ENCODE data around the gene A2M.

A2M gene

DNA sequence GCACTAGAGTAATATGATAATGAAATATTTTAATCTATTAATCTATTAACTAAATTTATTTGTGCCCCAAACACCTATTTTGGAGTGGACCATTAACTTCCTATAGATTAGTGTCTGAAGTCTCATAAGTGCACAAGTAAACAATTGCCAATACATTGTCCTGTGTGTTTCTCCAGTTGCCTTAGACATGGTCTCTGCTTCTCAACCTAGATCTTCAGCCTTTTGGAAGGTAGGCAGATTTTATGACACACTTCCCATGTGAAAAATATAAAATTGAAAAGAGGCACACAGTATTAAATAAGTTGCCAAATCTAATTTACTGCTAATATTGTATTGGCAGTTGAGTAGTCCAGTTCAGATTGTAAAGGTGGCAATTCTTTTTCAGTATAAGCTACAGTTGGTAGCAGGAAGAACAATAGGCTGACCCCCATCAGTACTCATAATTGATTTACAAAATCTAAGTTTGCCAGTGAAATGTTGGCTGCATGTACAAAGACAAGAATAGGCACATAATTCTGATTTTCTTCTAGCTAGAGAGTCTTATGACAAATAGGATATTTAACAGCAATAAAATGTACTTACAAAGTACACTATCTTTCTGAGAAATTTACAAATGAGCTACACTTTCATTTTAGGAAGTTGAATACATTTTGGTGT is 10.8 kb downstream of the A2M start:
- no peak for DNase-seq
- intact Hi-C loops (cut with DNase I) = no loop called here

DNA sequence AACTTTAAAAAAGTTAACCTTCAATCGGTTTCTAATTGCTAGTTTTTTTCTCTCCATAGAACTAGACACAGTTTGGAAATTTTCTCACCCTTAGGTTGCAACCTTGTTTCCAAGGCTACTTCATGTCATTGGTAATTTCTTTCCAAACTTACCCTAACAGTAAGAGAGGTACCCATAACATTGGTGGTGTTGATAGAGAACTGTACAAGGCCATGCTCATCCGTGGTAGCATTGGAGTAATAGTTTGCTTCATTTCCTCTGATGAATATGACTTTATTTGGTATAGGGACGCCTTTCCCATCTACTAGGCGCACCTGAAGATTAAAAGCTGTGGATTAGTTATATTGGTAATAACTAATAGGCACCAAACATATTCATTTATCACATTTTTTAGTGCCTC is 11.6 kb downstream of the A2M start:
- DNase-seq = no peak
- intact Hi-C loops (cut with DNase I) = no loop called here

DNA sequence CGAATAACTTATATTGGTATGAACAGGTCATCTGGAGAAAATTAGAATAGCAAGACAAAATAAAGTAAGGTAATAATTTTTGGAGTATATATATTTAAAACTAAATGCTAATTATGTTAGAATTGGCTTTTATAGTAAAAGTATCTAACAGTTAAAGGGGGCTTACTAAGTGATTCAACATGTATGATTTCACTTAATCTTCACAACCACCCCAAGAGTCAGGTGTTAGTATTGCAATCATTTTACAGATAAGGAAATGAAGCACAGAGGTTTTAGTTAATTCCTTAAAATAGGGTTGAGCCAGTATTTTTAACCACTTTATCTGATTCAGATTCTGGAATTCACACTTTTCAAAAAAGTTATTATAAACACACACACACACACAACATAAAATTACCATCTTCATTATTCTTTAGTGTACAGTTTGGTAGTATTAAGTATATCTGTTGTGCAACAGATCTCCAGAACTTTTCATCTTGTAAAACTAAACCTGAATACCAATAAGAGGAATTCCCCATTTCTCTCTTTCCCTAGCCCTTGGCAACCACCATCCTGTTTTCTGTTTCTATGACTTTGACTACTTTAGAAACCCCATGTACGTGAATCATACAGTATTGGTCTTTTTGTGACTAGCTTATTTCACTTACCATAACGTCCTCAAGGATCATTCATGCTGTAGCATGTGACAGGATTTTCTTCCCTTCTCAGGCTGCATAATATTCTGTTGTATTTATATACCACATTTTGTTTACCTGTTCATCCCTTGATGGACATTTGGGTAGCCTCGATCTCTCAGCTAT is 12.5 kb downstream of the A2M start:
- intact Hi-C loops (cut with DNase I) = no loop called here
- DNase-seq = no peak

DNA sequence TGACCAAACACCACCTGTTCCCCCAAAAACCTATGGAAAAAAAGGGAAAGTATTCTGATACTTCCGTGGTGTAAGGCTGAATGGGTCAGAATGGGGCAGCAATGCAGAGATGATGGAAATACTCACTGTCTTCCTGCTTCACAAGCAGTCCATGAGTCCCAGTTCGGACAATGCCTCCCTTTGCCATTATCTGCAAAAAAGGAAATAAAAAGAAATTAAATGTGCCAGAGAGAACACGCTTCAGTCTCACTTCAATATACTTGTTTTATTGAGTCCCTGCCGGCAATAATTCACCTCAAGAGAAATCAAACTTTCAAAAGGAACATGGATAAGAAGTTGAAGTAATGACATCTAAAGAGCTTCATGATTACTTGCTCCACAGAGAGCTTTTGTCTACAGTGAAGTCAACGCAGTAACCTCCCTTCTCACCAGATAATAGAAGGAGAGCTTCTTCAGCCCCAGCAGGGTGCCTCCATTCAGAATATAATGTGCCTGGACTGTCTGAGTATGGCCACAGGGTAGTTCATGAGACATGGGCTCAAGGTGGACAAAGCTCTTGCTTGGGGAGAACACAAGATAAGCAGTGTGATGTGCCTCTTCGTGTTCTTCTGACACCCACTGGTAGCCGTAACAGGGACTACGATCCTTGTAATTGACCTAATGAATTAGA is 14.6 kb downstream of the A2M start:
- intact Hi-C loops (cut with DNase I) = no loop called here
- no peak for DNase-seq

DNA sequence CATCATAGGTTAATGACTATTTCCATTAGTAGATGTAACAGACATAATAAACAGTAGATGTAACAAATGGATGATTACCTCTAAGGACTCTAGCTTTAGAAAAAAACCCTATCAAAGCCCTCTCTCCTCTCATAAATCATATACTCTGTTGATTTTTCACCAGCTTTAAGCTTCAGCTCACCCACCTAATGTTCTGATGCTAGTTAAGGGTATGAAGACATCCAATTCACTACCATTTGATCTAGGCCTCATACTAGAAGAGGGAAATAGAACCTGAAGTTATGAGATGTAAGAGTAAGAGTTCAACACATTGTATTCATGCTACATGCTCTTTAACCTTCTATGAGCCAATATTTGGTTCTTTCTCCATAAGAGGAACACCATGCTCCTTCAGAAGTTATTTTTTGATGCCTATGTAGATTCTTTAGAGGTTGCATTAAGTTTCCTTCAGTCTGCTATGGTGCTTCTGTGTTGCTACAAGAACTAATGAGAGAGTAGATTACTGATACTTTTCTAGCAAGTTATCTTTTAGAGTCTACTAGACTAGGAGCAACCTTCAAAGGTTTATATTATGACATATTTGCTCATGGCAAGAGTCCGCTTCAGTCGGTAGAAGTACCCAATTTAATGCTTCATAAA is 16.0 kb downstream of the A2M start:
- intact Hi-C loops (cut with DNase I) = no loop called here

DNA sequence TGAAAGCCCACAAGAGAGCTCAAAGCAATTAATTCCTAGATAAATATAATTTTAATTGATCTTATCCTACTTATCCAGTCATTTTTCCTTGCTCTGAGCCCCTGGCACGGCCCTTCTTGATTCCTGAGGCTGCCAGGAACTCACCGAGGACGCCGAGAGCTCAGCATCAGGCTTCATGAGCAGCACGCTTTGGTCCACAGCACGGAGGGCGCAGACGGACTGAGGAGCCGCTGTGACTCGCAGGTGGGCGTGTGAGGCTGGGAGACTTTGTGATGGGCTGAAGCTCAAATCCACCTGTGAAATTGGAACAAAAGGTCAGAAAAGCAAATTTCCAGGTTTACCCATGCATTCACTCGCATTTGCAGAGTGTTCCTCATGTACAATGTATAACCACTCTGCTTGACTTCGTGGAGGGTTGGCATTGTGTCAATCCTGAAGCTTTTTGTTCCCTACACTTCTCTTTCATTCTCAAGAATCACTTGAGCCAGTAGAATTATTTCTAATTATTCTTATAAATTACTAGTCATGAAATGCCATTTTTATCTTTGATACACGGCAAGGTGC is 17.2 kb downstream of the A2M start:
- DNase-seq = no peak
- intact Hi-C loops (cut with DNase I) = no loop called here

More for the DNA sequence above, 16.0 kb downstream of the A2M start:
- DNase-seq = no peak

DNA sequence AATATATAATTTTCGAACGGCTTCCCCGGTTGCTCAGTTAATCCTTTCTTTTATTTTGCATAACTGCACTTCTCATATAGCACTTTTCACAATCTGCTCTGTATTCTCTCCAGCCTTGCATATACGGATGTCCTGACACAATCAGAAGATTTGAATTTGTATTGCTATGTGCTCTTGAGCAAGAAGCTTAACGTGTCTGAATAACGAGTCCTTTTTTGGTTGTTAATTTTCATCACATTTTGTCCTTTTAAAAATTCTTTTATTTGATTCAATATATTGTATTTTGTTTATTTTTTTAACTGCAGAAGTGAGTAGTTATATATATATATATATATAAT is 17.6 kb downstream of the A2M start:
- no peak for DNase-seq
- intact Hi-C loops (cut with DNase I) = no loop called here

DNA sequence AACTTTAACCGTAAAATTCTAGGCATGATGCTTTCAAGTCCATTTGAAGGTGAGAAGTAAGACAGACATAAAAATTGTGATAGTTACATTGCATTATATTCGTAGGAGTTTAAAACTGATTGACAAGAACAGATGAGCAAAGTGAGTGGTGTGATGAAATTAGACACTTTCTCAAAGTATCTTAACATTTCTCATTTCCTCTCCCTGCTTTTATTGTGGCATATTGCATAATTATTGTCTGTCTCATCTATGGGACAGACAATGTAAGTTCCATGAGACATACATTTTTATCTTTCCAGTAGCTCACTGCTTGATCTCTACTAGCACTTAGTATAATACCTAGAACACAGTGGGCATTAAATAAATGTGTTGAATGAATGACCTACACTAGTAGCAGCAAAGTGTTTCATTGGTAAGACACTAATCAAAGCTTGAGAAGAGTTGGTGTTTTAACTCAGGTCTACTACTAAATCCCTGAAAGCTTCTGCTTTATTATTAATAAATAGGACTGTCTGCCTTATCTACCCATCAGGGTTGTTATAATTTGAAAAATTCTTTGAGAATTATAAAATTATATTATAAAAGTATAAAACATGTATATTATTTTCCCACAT is 19.0 kb downstream of the A2M start:
- intact Hi-C loops (cut with DNase I) = no loop called here
- no peak for DNase-seq

DNA sequence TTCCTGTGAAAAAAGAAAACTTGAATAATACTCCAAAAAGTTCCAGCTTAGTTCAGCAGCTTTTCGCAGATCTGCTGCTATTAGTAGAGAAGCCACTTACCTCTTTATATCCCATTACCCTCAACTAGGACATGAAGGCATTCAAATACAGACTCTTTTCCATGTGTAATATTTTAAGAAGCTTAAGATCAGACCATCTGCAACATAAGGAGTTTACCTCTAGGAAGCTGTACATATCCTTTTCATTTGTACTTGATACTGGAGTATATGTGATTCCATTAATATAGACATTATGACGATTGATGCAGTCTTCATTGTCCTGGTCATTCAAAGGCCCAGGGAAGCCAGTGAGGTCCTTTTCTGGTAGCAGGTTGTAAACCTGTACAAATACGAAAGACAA is 20.4 kb downstream of the A2M start:
- intact Hi-C loops (cut with DNase I) = no loop called here

DNA sequence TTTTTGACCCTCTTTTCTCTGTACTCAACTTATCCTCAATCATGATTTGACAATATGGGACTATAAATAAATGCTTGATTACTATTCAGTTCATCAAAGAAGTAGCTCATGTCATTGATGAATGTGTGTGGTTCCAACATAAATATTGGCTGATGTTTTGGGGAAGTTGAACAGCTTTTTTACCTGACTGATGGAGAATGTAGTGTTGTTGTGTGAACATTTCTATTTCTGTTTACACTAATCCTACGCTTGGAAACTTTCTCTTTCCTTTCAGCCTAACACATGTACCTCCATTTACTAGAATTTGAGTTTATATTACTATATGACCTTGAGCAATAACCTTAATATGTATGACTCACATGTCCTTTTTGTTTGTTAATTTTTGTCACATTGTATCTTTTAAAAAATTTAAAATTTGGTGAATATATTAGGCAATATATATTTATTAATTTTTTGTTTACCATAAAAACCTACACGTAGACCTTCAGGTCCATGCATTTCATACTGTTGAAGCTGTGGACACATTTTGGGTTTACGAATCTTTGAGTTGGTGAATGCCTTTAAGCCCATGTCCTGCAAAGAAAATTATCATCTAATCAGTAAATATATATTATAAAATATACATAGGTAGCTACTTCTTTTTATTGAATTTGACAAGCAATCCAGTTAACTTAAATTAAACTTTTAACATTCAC is 21.1 kb downstream of the A2M start:
- intact Hi-C loops (cut with DNase I) = no loop called here
- no peak for DNase-seq

More for the DNA sequence above, 20.4 kb downstream of the A2M start:
- no peak for DNase-seq

DNA sequence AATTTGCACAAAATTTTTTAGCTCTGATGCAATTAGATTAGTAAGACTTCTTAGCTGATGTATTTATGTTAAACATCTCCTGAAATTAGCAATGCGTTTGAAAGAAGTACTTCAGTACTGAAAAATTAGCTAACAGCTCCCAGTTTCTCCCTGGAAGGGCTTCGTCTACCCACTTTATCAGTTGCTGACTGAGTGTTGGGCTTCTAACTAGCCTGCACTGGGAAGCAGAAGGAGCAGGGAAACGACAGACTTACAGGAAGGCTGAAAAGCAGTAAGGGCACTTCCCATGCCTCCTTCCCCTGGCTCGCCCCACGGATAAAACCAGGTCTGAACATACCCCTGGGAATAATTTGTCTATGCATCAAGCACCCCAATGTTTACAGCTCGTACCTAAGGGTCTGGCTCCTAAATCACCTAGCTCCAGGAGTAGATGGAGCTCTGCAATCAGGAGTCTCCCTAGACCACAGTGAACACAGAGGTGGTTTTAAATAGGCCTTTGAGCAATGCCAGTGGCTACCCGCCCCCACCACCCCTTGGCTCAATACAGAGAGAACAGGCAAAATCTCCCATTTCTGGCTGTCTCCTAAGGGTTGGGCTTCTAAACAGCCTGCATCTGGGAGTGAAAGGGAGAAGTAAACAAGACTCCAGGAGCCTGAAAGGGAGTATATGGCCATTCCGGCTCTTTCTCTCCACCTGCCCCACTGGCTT is 23.7 kb downstream of the A2M start:
- DNase-seq = no peak
- intact Hi-C loops (cut with DNase I) = no loop called here

DNA sequence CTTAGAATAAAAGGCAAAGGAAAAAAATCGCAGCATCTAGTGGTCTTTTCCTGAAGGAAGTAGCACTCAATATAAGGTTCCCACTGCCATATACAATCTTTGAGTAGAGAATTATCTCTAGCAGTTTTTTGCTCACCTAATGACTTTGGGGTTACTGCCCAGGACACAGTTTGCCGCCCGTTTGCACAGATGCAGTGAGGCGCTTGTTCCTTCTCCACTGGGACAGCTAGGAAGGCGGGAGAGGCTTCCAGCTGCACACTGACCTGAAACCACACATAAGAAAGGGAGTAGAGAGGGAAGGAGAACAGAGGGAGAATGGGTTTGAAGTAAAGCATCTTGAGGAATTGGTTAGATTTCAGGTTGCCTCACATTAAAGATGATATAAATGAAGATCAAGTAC is 25.5 kb downstream of the A2M start:
- DNase-seq = no peak
- intact Hi-C loops (cut with DNase I) = no loop called here

DNA sequence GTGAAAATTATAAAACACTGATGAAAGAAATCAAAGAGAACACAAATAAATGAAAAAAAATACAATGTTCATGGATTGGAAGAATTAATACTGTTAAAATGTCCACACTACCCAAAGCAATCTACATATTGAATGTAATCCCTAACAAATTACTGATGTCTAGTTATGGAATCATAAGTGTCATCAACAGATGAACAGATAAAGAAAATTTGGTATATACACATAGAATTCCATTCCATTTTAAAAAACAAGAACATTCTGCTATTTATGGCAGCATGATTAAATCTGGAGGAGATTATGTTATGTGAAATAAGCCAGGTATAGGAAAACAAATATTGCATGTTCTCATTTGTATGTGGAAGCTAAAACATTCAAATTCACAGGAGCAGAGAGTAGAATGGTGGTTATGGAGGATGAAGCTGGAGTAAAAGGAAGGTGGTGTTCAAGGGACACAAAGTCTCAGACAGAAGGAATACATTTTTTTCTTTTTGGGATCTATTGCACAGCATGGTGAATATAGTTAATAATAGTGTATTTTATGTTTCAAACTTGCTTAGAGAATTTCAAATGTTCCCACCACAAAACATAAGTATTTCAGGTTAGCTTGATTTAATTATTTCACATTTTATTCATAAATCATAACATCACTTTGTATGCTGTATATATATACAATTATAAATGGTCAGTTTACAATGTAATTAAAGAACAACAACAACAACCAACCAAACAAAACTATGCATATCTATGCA is 28.5 kb downstream of the A2M start:
- intact Hi-C loops (cut with DNase I) = no loop called here

DNA sequence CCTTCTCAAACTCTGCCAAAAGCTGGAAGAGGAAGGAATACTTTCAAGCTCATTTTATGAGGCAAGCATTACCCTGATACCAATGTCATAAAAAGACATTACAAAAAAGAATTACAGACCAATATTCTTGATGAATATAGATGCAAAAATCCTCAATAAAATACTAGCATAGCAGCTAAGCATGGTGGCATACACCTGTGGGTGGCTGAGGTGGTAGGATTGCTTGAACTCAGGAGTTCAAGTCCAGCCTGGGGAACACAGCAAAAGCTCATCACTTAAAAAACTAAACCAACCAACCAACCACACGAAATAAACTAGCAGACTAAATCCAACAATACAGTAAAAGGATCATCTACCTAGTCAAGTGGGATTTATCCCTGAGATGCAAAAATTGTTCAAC is 29.6 kb downstream of the A2M start:
- intact Hi-C loops (cut with DNase I) = no loop called here
- DNase-seq = no peak

More for the DNA sequence above, 28.5 kb downstream of the A2M start:
- no peak for DNase-seq

DNA sequence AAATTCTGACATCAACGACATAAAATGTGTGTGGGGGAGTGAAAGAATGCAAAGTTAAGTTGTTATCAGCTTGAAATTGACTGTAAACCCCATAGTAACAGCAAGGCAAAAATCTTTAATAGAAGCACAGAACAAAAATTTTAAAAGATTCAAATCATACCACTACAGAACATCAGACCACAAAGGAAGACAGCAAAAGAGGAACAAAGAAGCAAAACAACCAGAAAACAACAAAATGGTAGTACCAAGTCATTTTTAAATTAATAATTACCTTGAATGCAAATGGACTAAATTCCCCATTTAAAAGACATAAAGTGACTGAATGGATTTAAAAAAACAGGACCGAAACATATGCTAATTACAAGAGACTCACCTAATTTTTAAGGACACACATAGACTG is 31.3 kb downstream of the A2M start:
- intact Hi-C loops (cut with DNase I) = no loop called here
- DNase-seq = no peak

DNA sequence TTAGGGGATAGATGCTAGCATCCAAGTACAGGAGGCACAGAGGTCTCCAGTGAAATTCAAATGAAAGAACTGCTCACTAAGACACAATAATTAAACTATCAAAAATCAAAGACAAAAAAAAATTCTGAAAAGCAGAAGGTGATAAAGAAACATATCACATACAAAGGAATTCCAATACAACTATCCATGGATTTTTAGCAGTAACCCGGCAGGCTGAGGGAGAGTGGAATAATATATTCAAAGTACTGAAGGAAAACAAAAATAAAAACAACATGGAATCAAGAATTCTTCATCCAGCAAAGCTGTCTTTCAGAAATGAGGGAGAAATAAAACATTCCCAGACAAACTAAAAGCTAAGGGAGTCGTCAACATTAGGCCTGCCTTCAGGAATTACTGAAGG is 31.9 kb downstream of the A2M start:
- no peak for DNase-seq
- intact Hi-C loops (cut with DNase I) = no loop called here

DNA sequence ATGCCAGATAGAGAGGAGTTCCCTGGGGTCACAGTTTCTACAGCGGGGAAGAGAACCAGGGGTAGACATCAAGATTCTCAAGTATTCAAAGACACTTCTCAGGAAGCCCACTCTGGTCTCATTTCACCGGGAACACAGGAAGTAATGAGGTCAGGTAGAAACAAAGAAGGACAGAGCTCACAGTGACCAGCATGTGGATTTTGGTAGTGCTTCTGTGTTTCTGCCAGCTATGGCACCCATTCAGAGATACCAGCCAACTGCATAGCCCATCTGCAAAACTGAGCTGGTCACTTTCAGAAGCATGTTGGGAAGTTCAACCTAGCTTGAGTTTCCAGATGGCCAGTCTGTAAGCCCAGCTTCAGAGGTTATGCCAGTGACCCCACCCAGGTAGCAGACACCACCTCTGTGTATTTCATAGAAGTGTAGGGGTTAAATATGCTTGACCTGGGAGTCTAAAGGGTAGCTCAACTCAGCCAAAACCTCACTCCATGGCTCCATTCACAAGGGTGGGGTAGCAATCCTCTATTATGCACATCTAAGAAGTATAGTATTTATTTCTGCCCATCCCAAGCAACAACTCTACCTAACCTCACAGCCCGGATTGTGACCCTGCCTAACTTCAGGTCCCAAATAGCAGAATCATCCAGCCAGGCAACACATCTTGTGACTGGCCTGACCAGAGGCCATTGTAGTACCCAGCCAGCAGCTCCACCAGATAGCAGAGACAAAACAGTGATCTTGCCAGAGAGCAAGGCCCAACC is 33.9 kb downstream of the A2M start:
- intact Hi-C loops (cut with DNase I) = no loop called here
- no peak for DNase-seq

Data from head of caudate nucleus (tissue), 42 donors.